Breast epithelium (tissue), 3 donors: ENCODE measurements around the gene HTT.

Experiments used
- POLR2A ChIP-seq: fragments of 450-650 bp; IDR thresholded peaks from one replicate; pipeline ENCODE4 v1.6.1; 2016; ENCODE audit warnings: antibody characterized with exemption, mild to moderate bottlenecking, moderate library complexity
- POLR2AphosphoS5 ChIP-seq, 3 donors: sonication (generic); formaldehyde crosslinking; IDR thresholded peaks; one replicate each; pipeline ENCODE4 v1.6.1; 2017; ENCODE audit warnings: antibody characterized with exemption in 3 of 3
- TF ChIP-seq, protein P1 (sequence below), 3 donors: fragments of 450-650 bp; IDR thresholded peaks; one replicate each; pipeline ENCODE4 v1.5.1; 2016 to 2017; ENCODE audit warnings: antibody characterized with exemption in 3 of 3, mild to moderate bottlenecking in 3 of 3, moderate library complexity in 3 of 3

DNA sequence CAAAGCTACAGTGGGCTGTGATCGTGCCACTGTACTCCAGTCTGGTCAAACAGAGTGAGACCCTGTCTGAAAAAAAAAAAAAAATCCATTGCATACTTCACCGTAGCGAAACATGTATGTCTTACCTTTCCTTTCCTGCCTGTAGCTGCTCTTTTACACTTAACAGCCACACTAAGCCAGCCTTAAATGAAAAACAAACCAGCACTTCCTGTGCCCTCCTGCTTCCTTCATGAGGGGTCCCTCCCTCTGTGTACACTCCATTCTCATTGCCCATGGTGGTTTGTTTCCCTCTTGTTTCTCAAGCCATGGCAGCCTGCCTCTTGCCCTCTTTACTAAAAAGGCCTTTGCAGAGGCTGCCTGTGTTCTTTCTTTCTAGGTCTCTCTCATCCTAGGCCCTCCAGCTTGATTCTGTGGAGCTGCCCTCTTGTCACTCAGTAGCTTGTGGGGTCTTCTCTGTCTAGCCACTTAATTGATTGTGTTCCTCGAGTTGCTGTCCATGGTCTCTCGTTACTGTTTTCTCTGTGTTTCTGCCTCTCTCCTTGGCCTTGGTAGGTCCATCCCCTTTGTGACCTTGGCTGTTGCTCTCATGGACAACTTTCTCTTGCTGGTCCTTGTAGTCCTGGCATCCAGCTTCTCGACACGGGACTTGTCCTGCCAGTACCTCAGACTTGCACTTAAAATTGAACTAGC lies 122.3 kb downstream of the HTT start:
- TF ChIP-seq, protein P1, sequence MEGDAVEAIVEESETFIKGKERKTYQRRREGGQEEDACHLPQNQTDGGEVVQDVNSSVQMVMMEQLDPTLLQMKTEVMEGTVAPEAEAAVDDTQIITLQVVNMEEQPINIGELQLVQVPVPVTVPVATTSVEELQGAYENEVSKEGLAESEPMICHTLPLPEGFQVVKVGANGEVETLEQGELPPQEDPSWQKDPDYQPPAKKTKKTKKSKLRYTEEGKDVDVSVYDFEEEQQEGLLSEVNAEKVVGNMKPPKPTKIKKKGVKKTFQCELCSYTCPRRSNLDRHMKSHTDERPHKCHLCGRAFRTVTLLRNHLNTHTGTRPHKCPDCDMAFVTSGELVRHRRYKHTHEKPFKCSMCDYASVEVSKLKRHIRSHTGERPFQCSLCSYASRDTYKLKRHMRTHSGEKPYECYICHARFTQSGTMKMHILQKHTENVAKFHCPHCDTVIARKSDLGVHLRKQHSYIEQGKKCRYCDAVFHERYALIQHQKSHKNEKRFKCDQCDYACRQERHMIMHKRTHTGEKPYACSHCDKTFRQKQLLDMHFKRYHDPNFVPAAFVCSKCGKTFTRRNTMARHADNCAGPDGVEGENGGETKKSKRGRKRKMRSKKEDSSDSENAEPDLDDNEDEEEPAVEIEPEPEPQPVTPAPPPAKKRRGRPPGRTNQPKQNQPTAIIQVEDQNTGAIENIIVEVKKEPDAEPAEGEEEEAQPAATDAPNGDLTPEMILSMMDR (IDR thresholded peaks at IDR 0.05): no peak
- TF ChIP-seq POLR2A: no peak
- no peak for TF ChIP-seq POLR2AphosphoS5 (IDR thresholded peaks at IDR 0.05)
